HG03439 (cell line): Measurements from ENCODE around the gene TNRC6C.

ENCODE experiments used
- ATAC-seq: cut with Tn5 transposase; IDR thresholded peaks from one replicate; pipeline ENCODE4 v1.9.1; 2021; ENCODE audit warnings: mild to moderate bottlenecking, moderate library complexity; ENCODE audit not compliant: unreplicated experiment

TNRC6C gene

GRCh38 chr17:78122216-78122930 lies 163.9 kb downstream of the TNRC6C start:
- ATAC-seq: no peak

- ATAC-seq: no peak
Observed at GRCh38 chr17:78122931-78123249, 164.4 kb downstream of the TNRC6C start.

- no peak for ATAC-seq
Observed at GRCh38 chr17:78123258-78123929, 164.9 kb downstream of the TNRC6C start.

GRCh38 chr17:78124081-78124835 lies 165.8 kb downstream of the TNRC6C start:
- no peak for ATAC-seq

GRCh38 chr17:78124836-78125137 lies 166.3 kb downstream of the TNRC6C start:
- ATAC-seq: no peak

- ATAC-seq: no peak
Observed at GRCh38 chr17:78125138-78125913, 166.8 kb downstream of the TNRC6C start.

- ATAC-seq: no peak
Observed at GRCh38 chr17:78125976-78126894, 167.7 kb downstream of the TNRC6C start.

GRCh38 chr17:78126895-78127238 lies 168.4 kb downstream of the TNRC6C start:
- no peak for ATAC-seq

GRCh38 chr17:78127239-78127887 lies 168.9 kb downstream of the TNRC6C start:
- ATAC-seq: no peak

GRCh38 chr17:78127888-78128550 lies 169.5 kb downstream of the TNRC6C start:
- ATAC-seq: no peak

- no peak for ATAC-seq
Observed at GRCh38 chr17:78128551-78129350, 170.2 kb downstream of the TNRC6C start, which contains the start of gene TMC6. TSS of gene TMC6 (minus strand) at chr17:78128755. CDS start at chr17:78126832, 1,923 bp downstream.

- no peak for ATAC-seq
Observed at GRCh38 chr17:78129351-78130089, 171.0 kb downstream of the TNRC6C start.

- ATAC-seq: no peak
Observed at GRCh38 chr17:78130090-78130436, 171.6 kb downstream of the TNRC6C start.

GRCh38 chr17:78130437-78131101 lies 172.1 kb downstream of the TNRC6C start, which contains the start of gene TMC8:
TSS of gene TMC8 (plus strand) at chr17:78130771. CDS start at chr17:78131589, 818 bp downstream.
- ATAC-seq: no peak

- ATAC-seq: no peak
Observed at GRCh38 chr17:78131172-78132083, 172.9 kb downstream of the TNRC6C start.

GRCh38 chr17:78132084-78132676 lies 173.7 kb downstream of the TNRC6C start:
- no peak for ATAC-seq
